Stomach smooth muscle (tissue), 2 donors: ENCODE results near the gene NACAD.
"Not testable (repeated sequence)": the region's sequence is repeated elsewhere in the genome, so short reads cannot be mapped to it uniquely, and the experiment has no call there.

Experiments used
- H3K27ac ChIP-seq: one replicate; pipeline ENCODE4 v1.7.0; 2013; ENCODE audit warnings: mild to moderate bottlenecking, low read length, inconsistent platforms
- H3K27me3 ChIP-seq, 2 donors: one replicate each; pipeline ENCODE4 v1.7.0; 2013; ENCODE audit warnings: low read length in 2 of 2; ENCODE audit not compliant: insufficient read depth in 2 of 2, control insufficient read depth in 1 of 2
- H3K36me3 ChIP-seq, 2 donors: one replicate each; pipeline ENCODE4 v1.7.0; 2013; ENCODE audit warnings: low read length in 2 of 2; ENCODE audit not compliant: control insufficient read depth in 2 of 2, insufficient read depth in 2 of 2
- H3K4me1 ChIP-seq: one replicate; pipeline ENCODE4 v1.7.0; 2013; ENCODE audit warnings: low read length; ENCODE audit not compliant: control insufficient read depth, insufficient read depth
- H3K4me3 ChIP-seq, 2 donors: one replicate each; pipeline ENCODE4 v1.7.0; 2013; ENCODE audit warnings: low read length in 2 of 2
- H3K9ac ChIP-seq, 2 donors: one replicate each; pipeline ENCODE4 v1.7.0; 2013; ENCODE audit warnings: low read length in 2 of 2, mild to moderate bottlenecking in 1 of 2
- H3K9me3 ChIP-seq, 2 donors: one replicate each; pipeline ENCODE4 v1.7.0; 2013; ENCODE audit warnings: low read length in 2 of 2; ENCODE audit not compliant: control insufficient read depth in 2 of 2
- donor health status: healthy.
- donor health status: Pancreatic carcinoma.

The NACAD gene

GRCh38 chr7:45114926-45115325 lies 26.2 kb upstream of the NACAD start:
- Histone ChIP-seq H3K9me3 (no peaks in the 10 kb centered on the region), H3K27me3 (peaks cover 0 to 4% of the 10 kb centered on the region in 2 donors), H3K4me1 (peaks cover 9% of the 10 kb centered on the region)

GRCh38 chr7:45114257-45114656 lies 25.5 kb upstream of the NACAD start:
- H3K4me3 ChIP-seq, H3K9ac ChIP-seq, H3K9me3 ChIP-seq: not testable (repeated sequence)

More at GRCh38 chr7:45114926-45115325, 26.2 kb upstream of the NACAD start:
- no peak overlapping the region for H3K27ac ChIP-seq
- H3K36me3 ChIP-seq: no peaks in the 10 kb centered on the region
- no peak overlapping the region for H3K4me3 ChIP-seq
- H3K9ac ChIP-seq: no peak overlapping the region

GRCh38 chr7:45112648-45113047 lies 23.9 kb upstream of the NACAD start:
- no peaks in the 10 kb centered on the region for H3K9me3 ChIP-seq
- no peak overlapping the region for H3K4me3 ChIP-seq
- H3K27me3 ChIP-seq: peaks cover 0 to 2% of the 10 kb centered on the region in 2 donors
- peaks cover 12 to 16% of the 10 kb centered on the region in 2 donors for H3K36me3 ChIP-seq
- peaks cover 21% of the 10 kb centered on the region for H3K4me1 ChIP-seq
- H3K27ac ChIP-seq: no peak overlapping the region
- H3K9ac ChIP-seq: no peak overlapping the region

More at GRCh38 chr7:45114257-45114656, 25.5 kb upstream of the NACAD start:
- not testable (repeated sequence) for H3K36me3 ChIP-seq, H3K27ac ChIP-seq, H3K27me3 ChIP-seq, H3K4me1 ChIP-seq

GRCh38 chr7:45111298-45112223 lies 22.8 kb upstream of the NACAD start, which contains the start of gene TBRG4:
Gene TBRG4 (minus strand): TSS chr7:45111697. CDS start chr7:45109237, 2,460 bp downstream.
- Histone ChIP-seq H3K4me1 (peaks cover 24% of the 10 kb centered on the region), H3K9ac (peak within 1 kb of the TSS; percentile 90 to 95)

GRCh38 chr7:45108863-45109262 lies 20.1 kb upstream of the NACAD start:
- Histone ChIP-seq H3K9me3 (no peaks in the 10 kb centered on the region), H3K4me3 (no peak overlapping the region), H3K36me3 (peaks cover 48 to 52% of the 10 kb centered on the region in 2 donors), H3K9ac (no peak overlapping the region), H3K27me3 (no peaks in the 10 kb centered on the region), H3K4me1 (peaks cover 24% of the 10 kb centered on the region), H3K27ac (no peak overlapping the region)

More at GRCh38 chr7:45111298-45112223, 22.8 kb upstream of the NACAD start, which contains the start of gene TBRG4:
- H3K27me3 ChIP-seq: no peaks in the 10 kb centered on the region
- H3K27ac ChIP-seq: peak within 1 kb of the TSS; percentile 97
- peaks cover 21 to 27% of the 10 kb centered on the region in 2 donors for H3K36me3 ChIP-seq
- no peaks in the 10 kb centered on the region for H3K9me3 ChIP-seq
- H3K4me3 ChIP-seq: peak within 1 kb of the TSS; percentile 97 to 98

GRCh38 chr7:45107356-45107755 lies 18.6 kb upstream of the NACAD start:
- no peak overlapping the region for H3K9ac ChIP-seq
- no peaks in the 10 kb centered on the region for H3K27me3 ChIP-seq
- peaks cover 62 to 63% of the 10 kb centered on the region in 2 donors for H3K36me3 ChIP-seq
- no peak overlapping the region for H3K27ac ChIP-seq
- H3K4me1 ChIP-seq: peaks cover 24% of the 10 kb centered on the region
- H3K9me3 ChIP-seq: no peaks in the 10 kb centered on the region
- H3K4me3 ChIP-seq: no peak overlapping the region

- no peak overlapping the region for H3K9ac ChIP-seq
- no peaks in the 10 kb centered on the region for H3K9me3 ChIP-seq
- H3K4me1 ChIP-seq: peaks cover 24% of the 10 kb centered on the region
- no peak overlapping the region for H3K27ac ChIP-seq
- H3K4me3 ChIP-seq: no peak overlapping the region
- H3K36me3 ChIP-seq: peaks cover 68% of the 10 kb centered on the region in 2 donors
- no peaks in the 10 kb centered on the region for H3K27me3 ChIP-seq
These were observed 18.1 kb upstream of the NACAD start for GRCh38 chr7:45106820-45107219.

GRCh38 chr7:45105588-45106188 lies 16.9 kb upstream of the NACAD start:
- H3K27me3 ChIP-seq: no peaks in the 10 kb centered on the region
- H3K9me3 ChIP-seq: no peaks in the 10 kb centered on the region
- no peak overlapping the region for H3K27ac ChIP-seq
- peaks cover 22% of the 10 kb centered on the region for H3K4me1 ChIP-seq
- H3K4me3 ChIP-seq: no peak overlapping the region
- peaks cover 79% of the 10 kb centered on the region in 2 donors for H3K36me3 ChIP-seq
- no peak overlapping the region for H3K9ac ChIP-seq

GRCh38 chr7:45104844-45105587 lies 16.2 kb upstream of the NACAD start:
- Histone ChIP-seq H3K36me3 (peaks cover 84 to 85% of the 10 kb centered on the region in 2 donors), H3K4me3 (no peak overlapping the region), H3K4me1 (peaks cover 16% of the 10 kb centered on the region), H3K27ac (no peak overlapping the region), H3K9ac (no peak overlapping the region), H3K27me3 (no peaks in the 10 kb centered on the region), H3K9me3 (no peaks in the 10 kb centered on the region)
